ENCODE results near the gene COL4A5.

The COL4A5 gene

DNA sequence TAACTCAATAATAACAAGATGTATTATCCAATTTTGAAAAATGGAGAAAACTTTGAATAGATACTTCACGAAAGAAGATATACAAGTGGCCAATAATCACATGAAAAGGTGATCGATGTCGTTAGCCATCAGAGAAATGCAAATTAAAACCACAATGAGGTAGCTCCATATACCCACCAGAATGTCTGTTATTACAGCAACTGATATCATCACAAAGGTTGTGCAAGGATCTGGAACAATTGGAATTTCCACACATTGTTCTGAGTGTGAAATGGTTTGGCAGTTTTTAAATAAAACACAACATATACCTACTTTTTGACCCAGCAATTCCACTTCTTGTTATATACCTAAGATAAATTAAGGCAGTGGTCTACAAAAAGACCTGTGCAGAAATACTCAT lies 225.1 kb downstream of the COL4A5 start:
- no peak for DNase-seq

DNA sequence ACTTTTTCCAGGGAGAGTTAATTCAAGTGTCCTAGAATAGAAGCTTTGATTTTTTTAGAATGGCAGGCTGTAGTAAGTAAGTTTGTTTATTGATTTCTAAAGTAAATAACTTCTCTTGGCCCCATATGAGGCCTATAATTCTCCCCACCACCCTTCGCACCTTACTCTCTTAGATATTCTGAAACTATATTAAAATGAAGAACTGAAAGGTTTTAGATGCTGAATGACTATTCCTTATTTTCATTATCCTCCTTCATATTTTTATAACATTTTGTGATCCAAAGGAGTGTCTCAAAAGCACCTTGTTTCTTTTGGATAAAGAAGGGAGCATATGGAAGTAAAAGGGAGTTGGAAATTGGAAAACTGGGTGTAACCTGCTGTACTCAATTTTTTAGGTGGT lies 226.5 kb downstream of the COL4A5 start:
- DNase-seq = no peak

DNA sequence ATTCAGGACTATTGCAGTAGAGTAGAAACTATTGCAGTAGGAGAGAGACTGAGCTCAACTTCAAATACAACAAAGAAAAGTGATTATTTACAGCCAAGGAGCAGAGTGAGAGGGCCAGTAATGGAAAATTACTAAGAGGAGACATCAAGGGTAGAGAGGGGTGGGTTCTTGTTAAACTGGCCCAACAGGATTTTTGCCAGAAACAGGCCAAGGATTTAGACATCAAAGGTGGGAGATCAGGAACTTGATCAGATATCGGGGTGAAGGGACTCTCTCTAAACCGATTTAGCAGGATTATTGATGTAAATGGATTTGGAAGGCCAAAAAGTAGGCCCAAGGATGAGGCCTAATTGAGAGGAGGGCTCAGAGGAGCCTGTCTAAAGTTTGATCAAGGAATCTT lies 231.9 kb downstream of the COL4A5 start:
- no peak for DNase-seq

DNA sequence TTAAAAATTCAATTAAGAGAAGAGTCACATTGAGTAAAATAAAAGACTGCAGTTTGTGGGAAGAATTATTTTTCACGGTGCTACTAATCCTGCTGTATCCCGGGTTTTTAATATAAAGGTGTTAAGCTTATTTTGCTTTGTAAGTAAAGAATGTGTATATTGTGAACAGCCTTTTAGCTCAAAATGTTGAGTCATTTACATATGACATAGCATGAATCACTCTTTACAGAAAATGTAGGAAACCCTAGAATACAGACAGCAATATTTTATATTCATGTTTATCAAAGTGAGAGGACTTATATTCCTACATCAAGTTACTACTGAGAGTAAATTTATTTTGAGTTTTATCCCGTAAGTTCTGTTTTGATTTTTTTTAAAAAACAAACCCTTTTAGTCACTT lies 257.1 kb downstream of the COL4A5 start:
- no peak for DNase-seq

DNA sequence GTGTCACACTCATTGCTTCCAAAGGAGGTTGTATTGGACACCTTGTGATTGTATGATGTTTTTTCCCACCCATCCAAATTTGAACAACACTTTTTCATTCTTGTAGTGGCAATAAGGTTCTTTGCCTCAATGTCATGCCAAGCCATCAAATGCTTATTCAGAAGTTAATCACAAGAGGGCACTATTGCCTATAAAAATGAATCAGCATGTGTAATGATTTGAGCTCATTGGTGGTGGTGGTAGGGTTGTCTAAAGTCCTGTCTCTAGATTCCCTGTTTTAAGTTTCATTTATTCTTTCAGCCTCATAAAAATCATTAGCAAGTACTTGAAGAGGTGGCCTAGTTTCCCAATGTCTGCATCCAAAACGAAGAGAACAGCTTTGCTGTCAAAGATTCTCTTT lies 259.7 kb downstream of the COL4A5 start:
- peak; percentile 3 for DNase-seq

DNA sequence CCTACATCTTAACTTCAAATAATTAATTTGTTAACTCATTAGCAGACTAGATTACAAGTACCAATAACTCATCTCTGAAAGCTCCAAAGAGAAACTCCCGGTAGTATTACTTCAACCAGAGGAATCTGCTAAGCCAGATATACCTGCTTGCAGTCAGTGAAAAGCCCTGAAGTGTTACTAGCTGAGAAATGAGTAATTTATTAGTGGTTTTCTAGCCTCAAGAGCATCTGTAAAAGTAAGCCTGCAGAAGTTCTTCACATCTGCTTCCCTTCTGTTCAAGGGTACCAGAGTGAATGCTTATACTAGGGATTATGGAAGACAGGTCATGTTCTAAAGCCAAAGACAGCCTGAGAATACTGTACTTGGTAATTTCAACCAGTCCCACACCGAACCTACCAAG lies 262.0 kb downstream of the COL4A5 start:
- DNase-seq = no peak

DNA sequence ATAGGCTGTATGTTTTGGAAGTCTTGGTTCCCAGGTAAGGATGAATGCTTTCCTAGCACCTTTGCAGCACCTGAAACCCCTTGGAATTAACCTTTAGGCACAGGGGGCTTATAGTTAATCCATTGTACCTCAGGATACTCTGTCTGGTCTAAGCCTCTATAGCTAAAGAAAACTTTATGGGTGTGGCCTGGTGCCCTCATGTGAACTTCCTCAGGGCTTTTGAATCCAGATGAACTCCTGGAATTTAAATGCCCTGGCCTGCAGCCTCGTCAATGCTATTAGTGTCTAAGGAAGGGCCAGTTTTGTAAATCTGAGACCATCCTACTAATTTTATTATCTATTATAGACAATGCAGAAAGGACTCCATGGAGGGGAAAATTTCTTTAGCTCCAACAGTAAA lies 262.9 kb downstream of the COL4A5 start:
- no peak for DNase-seq

DNA sequence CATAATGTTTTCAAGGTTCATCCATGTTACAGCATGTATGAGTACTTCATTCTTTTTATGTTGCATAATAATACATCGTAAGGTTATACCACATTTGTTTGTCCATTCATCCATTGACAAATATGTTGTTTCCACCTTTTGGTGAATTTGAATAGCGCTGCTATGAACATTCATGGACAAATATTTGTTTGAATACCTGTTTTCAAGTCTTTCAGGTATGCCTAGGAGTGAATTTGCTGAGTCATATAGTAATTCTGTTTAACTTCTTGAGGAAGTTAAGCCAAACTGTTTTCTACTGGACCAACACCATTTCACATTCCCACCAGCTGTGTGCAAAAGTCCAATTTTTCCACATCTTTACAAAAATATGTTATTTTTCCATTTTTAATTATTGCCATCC lies 265.2 kb downstream of the COL4A5 start:
- DNase-seq = no peak

DNA sequence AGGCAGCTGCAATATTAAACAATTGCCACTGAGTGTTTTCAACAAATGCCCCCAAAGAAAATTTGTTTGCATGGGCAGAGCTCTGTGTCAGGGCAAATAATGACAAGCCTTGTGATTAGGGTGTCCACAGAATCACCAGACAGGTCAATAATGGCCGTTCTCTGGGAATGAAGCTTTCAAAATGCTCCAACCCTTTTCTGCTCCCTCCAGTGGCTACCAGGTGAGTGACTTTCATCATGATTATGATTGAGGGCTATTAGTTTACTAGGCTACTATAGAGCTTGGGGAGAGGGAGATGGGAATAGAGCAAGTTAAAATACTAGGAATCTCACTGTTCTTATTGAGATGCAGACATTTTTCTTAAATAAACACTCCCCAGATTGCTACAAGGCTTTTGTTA lies 273.2 kb downstream of the COL4A5 start:
- DNase-seq = no peak

DNA sequence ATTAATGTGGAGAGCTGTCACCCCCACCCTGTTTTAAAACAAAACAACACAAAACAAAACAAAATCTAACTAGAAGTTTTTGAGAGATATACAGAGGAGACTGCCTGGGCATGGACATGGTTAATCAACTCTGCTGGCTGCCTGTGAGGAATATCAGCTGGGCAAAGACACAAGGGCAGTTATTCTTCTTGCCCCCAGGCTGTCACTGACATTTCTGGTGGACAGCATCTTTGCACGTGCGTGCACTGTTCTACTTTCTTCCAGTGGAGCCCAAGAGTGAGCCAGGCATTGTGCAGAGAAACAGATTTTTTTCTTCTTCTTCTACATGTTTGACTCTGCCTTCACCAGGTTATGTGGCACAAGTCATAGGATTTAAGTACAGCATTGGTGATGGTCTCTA lies 282.9 kb downstream of the COL4A5 start:
- no peak for DNase-seq

DNA sequence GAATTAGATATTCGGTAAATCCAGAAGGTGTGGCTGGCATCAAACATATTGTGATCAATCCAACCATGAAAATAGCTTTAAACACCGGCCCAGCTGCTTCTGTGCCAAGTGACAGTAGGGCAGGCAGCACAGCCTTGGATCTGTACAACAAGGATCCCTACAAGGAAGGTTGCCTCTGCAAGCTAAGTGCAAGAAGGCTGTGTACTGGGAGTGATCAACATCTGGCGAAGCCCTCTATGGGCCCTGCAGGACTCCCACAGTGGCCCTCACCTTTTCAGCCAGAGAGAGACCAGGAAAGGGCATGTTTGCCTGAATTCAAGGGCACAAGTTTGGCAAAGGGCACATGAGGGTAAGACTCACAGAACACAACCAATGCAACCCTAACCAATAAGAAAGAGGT lies 287.1 kb downstream of the COL4A5 start:
- DNase-seq = no peak

DNA sequence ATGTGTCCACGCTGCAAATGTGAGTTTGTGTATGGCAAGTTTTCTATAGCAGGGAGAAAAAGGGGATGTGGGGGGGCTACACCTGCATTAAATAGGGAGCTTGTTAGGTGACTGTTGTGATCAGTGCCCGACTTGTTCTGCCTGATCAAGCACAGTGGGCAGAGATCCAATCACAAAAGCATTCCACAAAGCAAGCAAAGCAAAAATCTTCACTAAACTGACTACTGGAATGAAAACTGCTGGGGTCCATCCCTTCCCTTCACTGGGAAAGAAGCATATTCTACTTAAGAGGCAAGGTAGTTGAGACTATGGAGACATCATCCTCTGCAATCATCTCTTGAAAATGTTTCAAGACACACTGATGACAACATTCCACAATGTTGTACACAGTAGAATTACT lies 291.5 kb downstream of the COL4A5 start:
- no peak for DNase-seq

DNA sequence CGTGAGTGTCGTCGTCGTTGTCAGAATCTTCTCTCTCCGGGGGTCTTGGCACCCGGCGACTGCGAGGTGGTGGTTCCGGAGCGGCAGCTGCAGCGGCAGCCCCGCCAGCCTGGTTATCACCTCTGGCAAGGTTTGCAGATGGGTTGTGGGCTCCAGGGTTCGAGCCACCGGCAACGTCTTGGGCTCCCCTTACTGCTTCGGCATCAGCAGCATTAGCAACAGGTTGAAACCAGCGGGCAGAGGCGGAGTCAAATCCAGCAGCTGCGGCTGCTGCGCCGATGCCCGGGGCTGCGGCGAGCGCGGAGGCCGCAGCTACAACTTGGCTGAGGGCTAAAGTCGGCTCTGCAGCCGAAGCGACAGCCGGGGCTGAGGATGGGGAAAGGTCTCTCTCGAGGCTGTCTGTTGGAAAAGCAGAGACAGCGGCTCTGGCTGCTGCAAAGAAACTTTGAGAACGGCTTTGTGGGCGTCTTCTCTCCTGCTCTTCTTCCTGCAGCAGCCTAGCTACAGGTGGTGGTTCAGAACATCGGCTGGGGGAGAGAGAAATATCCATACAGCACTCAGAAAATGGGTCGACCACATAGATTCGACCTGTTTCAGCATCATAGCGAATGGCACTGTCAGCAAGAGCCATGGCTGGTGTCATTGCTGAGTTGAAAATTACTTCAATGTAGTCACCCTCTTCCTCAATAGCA lies 293.1 kb downstream of the COL4A5 start:
- no peak for DNase-seq

DNA sequence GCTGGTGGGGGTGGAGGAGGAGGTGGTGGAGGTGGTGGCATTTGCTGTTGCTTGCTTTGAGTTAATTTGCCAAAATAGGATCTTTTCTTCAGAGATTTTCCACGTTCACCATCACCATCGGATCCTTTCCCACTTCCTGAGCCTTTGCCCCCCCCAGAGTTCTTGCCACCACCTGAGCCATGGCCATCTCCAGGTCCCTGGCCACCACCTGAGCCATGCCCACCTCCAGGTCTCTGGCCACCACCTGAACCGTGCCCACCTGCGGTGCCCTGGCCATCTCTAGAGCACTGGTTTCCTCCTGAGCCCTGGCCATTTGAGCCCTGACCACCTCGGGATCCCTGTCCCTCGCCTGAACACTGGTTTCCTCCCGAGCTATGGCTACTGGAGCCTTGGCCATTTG lies 294.8 kb downstream of the COL4A5 start:
- DNase-seq = no peak

DNA sequence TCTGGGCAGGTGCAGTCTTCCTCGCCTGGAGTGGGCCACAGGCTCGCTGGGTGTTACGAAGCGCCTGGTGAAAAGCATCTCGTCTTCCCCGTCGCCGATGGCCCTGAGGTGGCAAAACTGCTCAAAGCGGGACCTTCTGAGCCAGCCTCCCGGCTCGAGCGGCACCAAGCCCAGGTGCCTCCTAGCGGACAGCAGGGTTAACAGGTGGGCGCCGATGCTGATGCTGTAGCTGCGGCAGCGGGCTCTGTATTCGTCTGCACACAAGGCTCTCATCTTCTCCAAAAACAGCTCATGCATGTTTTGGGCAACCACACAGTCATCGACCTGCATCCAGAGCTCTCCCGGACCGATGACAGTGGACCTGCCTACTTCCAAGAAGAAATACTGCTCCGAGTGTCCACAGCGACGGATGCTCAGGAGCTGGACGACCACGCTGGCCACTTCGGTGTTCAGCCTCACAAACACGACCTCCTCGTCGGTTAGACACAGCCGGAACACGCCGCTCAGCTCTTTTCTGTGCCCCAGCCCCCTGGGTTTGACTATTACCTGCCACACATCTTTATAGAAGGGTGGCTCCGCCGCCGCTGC lies 295.5 kb downstream of the COL4A5 start:
- no peak for DNase-seq

DNA sequence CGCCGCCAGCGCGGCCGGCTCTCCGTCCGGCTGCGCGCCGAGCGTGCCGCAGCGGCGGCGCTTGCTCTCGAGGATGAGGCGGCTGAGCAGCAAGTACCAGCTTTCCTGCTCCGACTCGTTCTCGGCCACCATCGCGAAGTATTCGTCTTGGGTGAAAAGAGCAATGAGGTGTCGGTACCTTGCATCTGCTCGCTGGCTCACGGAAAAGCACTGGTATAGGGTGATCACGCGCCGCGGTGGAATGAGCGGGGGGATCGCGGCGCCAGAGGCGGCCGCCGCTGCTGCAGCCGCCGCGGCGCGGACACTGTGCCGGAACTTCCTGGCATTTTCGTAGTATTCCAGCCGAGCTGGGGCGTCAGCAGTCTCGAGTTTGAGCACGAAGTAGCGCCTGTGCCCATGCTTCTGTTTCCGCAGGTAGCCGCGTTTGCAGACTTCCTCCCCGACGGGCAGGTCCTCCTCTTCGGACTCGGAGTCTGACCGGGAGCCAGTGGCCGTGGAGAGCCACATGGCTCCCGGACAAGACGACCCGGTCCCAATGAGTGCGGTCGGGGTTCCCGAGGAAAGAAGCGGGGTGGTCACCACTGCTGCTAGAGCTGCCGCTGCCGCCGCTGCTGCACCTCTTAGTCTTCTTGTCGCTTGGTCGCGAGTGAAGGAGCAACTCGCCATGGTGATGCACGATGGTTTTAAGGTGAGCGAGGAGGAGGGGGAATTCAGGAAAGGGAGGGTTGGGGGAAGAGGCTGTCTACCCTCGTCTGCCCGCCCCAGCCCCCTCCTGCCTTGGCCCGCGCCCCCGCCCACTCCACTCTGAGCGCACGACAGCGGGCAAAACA lies 296.3 kb downstream of the COL4A5 start:
- DNase-seq = no peak

DNA sequence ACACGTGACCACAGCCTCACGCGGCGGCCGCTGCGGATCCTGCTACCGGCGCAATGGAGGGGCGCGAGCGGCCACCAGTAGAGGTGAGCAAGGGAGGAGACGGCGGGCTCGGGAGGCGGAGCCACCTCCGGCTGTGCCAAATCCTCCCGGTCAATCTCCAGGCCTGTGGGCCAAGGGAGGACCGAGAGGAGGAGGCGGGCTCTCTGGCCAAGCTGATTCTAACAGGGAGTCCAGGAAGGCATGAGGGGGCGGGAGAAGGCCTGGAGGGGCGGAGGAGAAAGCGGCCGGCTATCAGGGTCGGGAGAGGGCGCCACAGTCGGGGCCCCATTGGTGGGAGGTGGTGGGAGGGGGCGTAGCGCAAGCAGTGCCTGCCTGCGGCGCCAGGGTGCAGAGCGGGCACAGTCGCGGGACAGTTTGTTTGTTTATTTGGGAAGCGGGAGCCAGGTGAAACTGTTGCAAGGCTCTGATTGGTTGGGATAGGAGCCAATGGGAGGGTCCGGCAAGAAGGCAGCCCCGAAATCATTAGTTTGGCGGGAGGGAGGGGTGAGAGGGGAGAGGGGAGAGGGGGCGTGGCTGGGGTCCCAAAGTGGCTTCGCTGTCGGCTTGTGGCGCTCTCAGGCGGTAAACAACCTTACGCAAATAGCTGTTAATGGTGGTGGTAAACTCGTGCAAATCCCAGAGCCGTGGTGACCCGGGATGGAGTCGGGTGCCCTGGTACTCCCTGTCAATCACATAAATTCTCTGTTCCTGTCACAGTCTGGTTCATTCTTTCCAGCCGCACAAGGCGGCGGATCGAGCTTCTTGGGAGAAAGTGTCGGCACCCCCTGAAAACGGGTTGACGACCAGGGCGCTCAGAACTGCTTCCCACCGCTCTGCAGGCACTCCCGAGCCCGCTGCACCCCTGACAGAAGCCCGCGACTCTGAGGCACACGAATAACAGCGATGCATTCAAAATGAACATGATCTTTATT lies 297.2 kb downstream of the COL4A5 start, which contains the start of gene IRS4:
Gene IRS4 (minus strand): TSS at position 55 of the 971 bp plus-strand sequence.
- DNase-seq = peak; percentile 6

DNA sequence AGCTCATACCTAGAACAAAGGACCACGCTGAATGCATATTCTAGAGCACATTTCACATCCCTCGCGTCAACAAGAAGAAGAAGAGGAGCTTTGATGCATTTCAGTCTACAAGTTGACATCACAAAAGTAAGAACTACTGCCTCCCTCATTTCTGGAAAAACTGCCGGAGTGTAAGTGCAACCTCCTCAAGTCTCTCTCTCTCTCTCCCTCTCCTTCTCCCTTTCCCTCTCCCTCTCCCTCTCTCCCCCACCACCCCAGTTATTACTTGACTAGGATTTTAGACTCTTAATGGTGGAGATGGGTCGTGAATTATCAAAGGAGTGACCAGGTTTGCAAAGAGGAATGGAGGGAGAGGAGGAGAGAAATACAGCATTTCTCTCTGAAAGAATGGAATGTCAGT lies 298.1 kb downstream of the COL4A5 start:
- no peak for DNase-seq

DNA sequence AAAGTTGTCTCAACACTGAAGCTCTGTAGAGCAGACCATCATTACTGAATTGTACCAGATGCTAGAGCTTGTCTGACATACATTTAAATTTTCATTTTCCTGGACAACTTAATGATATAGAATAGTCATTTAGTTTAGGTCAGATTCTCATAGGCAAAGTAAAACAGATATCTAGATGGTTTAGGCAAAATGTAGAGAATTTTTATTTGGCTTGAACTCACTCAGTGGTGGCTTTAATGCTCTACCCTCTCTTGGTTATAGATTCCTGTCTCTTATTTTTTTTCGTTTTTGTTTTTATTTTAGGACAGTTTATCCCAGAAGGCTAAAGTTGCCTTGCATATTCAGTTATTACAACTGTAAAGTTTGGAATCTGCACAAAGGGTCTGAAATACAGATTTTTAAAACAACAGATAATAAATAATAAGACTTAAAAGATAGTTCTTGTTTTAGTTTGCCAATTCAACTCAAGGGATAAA lies 300.7 kb downstream of the COL4A5 start:
- no peak for DNase-seq
